ENCODE data around the gene RBBP7. TPM values are rescaled to one million over a fixed set of nuclear protein-coding genes. Genes with fewer than 3 reads are reported as not detected.

Gene RBBP7
- total and polyA plus RNA-seq, 2 of the 8 experiments (the other 6 are each of a cell fraction or from before 2014, with no cell fraction given), result 107 to 138 TPM

GRCh38 chrX:16874458-16875095 lies 4.4 kb upstream of the RBBP7 start:
- POLR2A ChIA-PET (ENCODE audit: partially characterized antibody), result interaction anchor here (0.7 kb wide), 1 partner anchor 44 kb away, joined by 3 read pairs; no protein-coding TSS in a partner anchor
- no peaks in the 10 kb centered on the region for H4K20me1 ChIP-seq (replicated peaks in 1 of 2; ENCODE audit: control insufficient read depth in 1 of 2, insufficient read depth in 2 of 2, low read length in 2 of 2)
- no peak overlapping the region for H3K9ac ChIP-seq (replicated peaks in 1 of 4; ENCODE audit: extremely low read depth in 1 of 4, low read depth in 3 of 4, low read length in 3 of 4)
- no peak overlapping the region for H3K4me2 ChIP-seq (ENCODE audit: insufficient read depth in 1 of 2, low read depth in 2 of 2, low read length in 2 of 2)
- H3K27me3 ChIP-seq (replicated peaks in 1 of 4; ENCODE audit: control insufficient read depth in 3 of 4, extremely low read depth in 1 of 4, insufficient read depth in 3 of 4, low read length in 3 of 4), result no peaks in the 10 kb centered on the region
- H3K4me1 ChIP-seq (replicated peaks in 1 of 4; ENCODE audit: control insufficient read depth in 3 of 4, insufficient read depth in 4 of 4, low read length in 3 of 4), result peaks cover 0 to 4% (median 0%) of the 10 kb centered on the region in 4 experiments; a peak in 3 of 7 replicates
- no peaks in the 10 kb centered on the region for H3K36me3 ChIP-seq (ENCODE audit: control insufficient read depth in 2 of 4, insufficient read depth in 4 of 4, low read length in 3 of 4)
- CTCF ChIA-PET (ENCODE audit: partially characterized antibody), result interaction anchor here (1.0 to 4.7 kb wide), 4 partner anchors 8 to 172 kb away, joined by 3 to 33 read pairs (median 4); no protein-coding TSS in a partner anchor
- H4K5ac ChIP-seq (ENCODE audit: insufficient read length, low read depth, low read length), result no peak overlapping the region
- no peak overlapping the region for H2BK15ac ChIP-seq (ENCODE audit: low read length)
- no peak overlapping the region for H3K56ac ChIP-seq (replicated peaks; ENCODE audit: insufficient read length, low read depth, low read length)
- H3K14ac ChIP-seq (ENCODE audit: insufficient read length), result no peak overlapping the region
- FAIRE-seq (no peak), DNase-seq (ENCODE audit: low read depth in 1 of 2, low spot score in 2 of 2) (no peak)
- H3K9me3 ChIP-seq (ENCODE audit: insufficient read depth in 2 of 2, low read depth in 1 of 2, low read length in 1 of 2), result no peaks in the 10 kb centered on the region
- no peak overlapping the region for H2AK5ac ChIP-seq (ENCODE audit: low read depth, low read length)
- 100% methylated on average over 5 of the region's 5 CpGs; no CpG with 5 or more reads in 1 of the 2 experiments for WGBS, 2 experiments (ENCODE audit: extremely low coverage in 1 of 2, insufficient coverage in 1 of 2, insufficient read length in 1 of 2, insufficient replicate concordance in 2 of 2, low coverage in 1 of 2, low lambda C conversion rate in 2 of 2, missing lambda C conversion rate in 1 of 2)
- H2BK12ac ChIP-seq (ENCODE audit: low read depth, low read length), result no peak overlapping the region
- no peak overlapping the region for H2BK20ac ChIP-seq (ENCODE audit: low read length)
- H2BK5ac ChIP-seq (ENCODE audit: low read depth, low read length), result no peak overlapping the region
- H3K79me1 ChIP-seq (ENCODE audit: low read depth, low read length), result no peaks in the 10 kb centered on the region
- H3K4me3 ChIP-seq (ENCODE audit: extremely low read depth in 1 of 4, insufficient read depth in 2 of 4, low read depth in 3 of 4, low read length in 4 of 4), result no peak overlapping the region
- H4K8ac ChIP-seq (ENCODE audit: extremely low read depth, insufficient read depth, low read length), result no peak overlapping the region
- no peak overlapping the region for H3K27ac ChIP-seq (ENCODE audit: low read depth, low read length)
- H4K91ac ChIP-seq (replicated peaks; ENCODE audit: insufficient read length, low read length), result no peak overlapping the region
- H3K18ac ChIP-seq (ENCODE audit: extremely low read depth, low read length), result no peak overlapping the region
- no peak overlapping the region for H3K23ac ChIP-seq (ENCODE audit: insufficient read length)
- H3K4ac ChIP-seq (replicated peaks; ENCODE audit: insufficient read length, low read depth, low read length), result no peak overlapping the region
- H2BK120ac ChIP-seq (replicated peaks; ENCODE audit: low read depth, low read length), result no peak overlapping the region
- no peaks in the 10 kb centered on the region for H3K79me2 ChIP-seq (ENCODE audit: control insufficient read depth in 1 of 2, insufficient read depth in 2 of 2, low read length in 2 of 2)
- H3K23me2 ChIP-seq (ENCODE audit: low read depth, low read length), result peaks cover 4% of the 10 kb centered on the region
- H2AFZ ChIP-seq (ENCODE audit: low read length), result no peak overlapping the region
- TF ChIP-seq SIRT6 (IDR thresholded peaks at IDR 0.05; ENCODE audit: low read length), result no peak
- no peak for TF ChIP-seq SAP30 (IDR thresholded peaks at IDR 0.05; ENCODE audit: insufficient read depth, insufficient replicate concordance, low read length)
- no peak for TF ChIP-seq EP300 (IDR thresholded peaks at IDR 0.05; ENCODE audit: borderline replicate concordance in 1 of 2, low read depth in 2 of 2, low read length in 2 of 2)
- TF ChIP-seq KDM5A (IDR thresholded peaks at IDR 0.05; ENCODE audit: low read length), result no peak
- no peak for TF ChIP-seq NANOG (IDR thresholded peaks at IDR 0.05; ENCODE audit: insufficient read depth, low read depth, low read length, poor library complexity, severe bottlenecking)
- TF ChIP-seq CTBP2 (IDR thresholded peaks at IDR 0.05; ENCODE audit: borderline replicate concordance, insufficient read depth, insufficient read length, low read length), result no peak
- TF ChIP-seq KDM1A (IDR thresholded peaks at IDR 0.05; ENCODE audit: borderline replicate concordance, low read length), result no peak
- no peak for TF ChIP-seq GABPA (IDR thresholded peaks at IDR 0.05; ENCODE audit: borderline replicate concordance, insufficient read depth, low read length)
- TF ChIP-seq USF2 (IDR thresholded peaks at IDR 0.05; ENCODE audit: low read length), result no peak
- no peak for TF ChIP-seq SIX5 (IDR thresholded peaks at IDR 0.05; ENCODE audit: low read depth, low read length)
- no peak for TF ChIP-seq SUZ12 (IDR thresholded peaks at IDR 0.05; ENCODE audit: low read length)

Measured in H1 (cell line).